HepG2 (cell line): ENCODE measurements around the gene BDKRB1.

Source experiments
- ATM ChIP-seq: fragments of 450-650 bp; IDR thresholded peaks from 2 replicates; pipeline ENCODE4 v1.7.1; 2017; ENCODE audit warnings: mild to moderate bottlenecking, borderline replicate concordance
- BRCA1 ChIP-seq: sonication (generic); formaldehyde crosslinking; IDR thresholded peaks from 2 replicates; pipeline ENCODE4 v1.4.0; 2020; ENCODE audit warnings: missing genetic modification reagents
- FOXA3 ChIP-seq: IDR thresholded peaks from 2 replicates; pipeline ENCODE4 v1.6.1; 2016; ENCODE audit warnings: missing genetic modification reagents, missing compliant biosample characterization
- POLR2A ChIP-seq, 2 experiments: IDR thresholded peaks; 2 replicates each; pipeline ENCODE4 v1.6.1; 2011; ENCODE audit warnings: low read depth in 2 of 2, low read length in 2 of 2, mild to moderate bottlenecking in 1 of 2, moderate library complexity in 1 of 2; ENCODE audit not compliant: insufficient read depth in 1 of 2
- RAD21 ChIP-seq: fragments of 450-650 bp; formaldehyde crosslinking; IDR thresholded peaks from 2 replicates; pipeline ENCODE4 v1.5.0; 2020; ENCODE audit warnings: mild to moderate bottlenecking
- TCF7L2 ChIP-seq: IDR thresholded peaks from 2 replicates; pipeline ENCODE4 v1.6.1; 2011; ENCODE audit warnings: mild to moderate bottlenecking, low read depth, low read length, moderate library complexity
- ZNF644 ChIP-seq: IDR thresholded peaks from 2 replicates; pipeline ENCODE4 v1.6.1; 2016; ENCODE audit warnings: low read depth
- TF ChIP-seq, protein P1 (sequence below): sonication (generic); formaldehyde crosslinking; IDR thresholded peaks from 2 replicates; pipeline ENCODE4 v1.5.0; 2020; ENCODE audit warnings: mild to moderate bottlenecking, missing genetic modification reagents, moderate library complexity

- TF ChIP-seq BRCA1 (CRISPR knock-in tag) = no peak
- TF ChIP-seq TCF7L2 = no peak
- no peak for TF ChIP-seq ATM
- TF ChIP-seq FOXA3 (CRISPR knock-in tag) = no peak
- TF ChIP-seq RAD21 (CRISPR knock-in tag) = no peak
- no peak for TF ChIP-seq ZNF644 (CRISPR knock-in tag)
- TF ChIP-seq, protein P1, sequence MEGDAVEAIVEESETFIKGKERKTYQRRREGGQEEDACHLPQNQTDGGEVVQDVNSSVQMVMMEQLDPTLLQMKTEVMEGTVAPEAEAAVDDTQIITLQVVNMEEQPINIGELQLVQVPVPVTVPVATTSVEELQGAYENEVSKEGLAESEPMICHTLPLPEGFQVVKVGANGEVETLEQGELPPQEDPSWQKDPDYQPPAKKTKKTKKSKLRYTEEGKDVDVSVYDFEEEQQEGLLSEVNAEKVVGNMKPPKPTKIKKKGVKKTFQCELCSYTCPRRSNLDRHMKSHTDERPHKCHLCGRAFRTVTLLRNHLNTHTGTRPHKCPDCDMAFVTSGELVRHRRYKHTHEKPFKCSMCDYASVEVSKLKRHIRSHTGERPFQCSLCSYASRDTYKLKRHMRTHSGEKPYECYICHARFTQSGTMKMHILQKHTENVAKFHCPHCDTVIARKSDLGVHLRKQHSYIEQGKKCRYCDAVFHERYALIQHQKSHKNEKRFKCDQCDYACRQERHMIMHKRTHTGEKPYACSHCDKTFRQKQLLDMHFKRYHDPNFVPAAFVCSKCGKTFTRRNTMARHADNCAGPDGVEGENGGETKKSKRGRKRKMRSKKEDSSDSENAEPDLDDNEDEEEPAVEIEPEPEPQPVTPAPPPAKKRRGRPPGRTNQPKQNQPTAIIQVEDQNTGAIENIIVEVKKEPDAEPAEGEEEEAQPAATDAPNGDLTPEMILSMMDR (CRISPR knock-in tag) = no peak
- TF ChIP-seq POLR2A (IDR thresholded peaks at IDR 0.05; ENCODE audit: insufficient read depth in 1 of 2, low read depth in 2 of 2, low read length in 2 of 2) = no peak
Observed at GRCh38 chr14:96260341-96260821, 4.4 kb downstream of the BDKRB1 start.
